Stimulated activated CD4-positive, alpha-beta T cell treated with anti-CD3 and anti-CD28 coated beads, Interleukin-1b, Interleukin-23, amount 100 ng/mL, for 4 hours (primary cell): Measurements from ENCODE around the gene STING1.

Experiments used
- DNase-seq, 2 donors: peaks; one replicate each; pipeline ENCODE4 v3.0.0-alpha.2; 2020; ENCODE audit warnings: low read depth in 2 of 2

The STING1 gene

GRCh38 chr5:139468421-139468931 is 14.1 kb downstream of the STING1 start:
- DNase-seq = no peak

- no peak for DNase-seq
Observed at GRCh38 chr5:139462586-139463276, 19.8 kb downstream of the STING1 start, which contains the start of gene ECSCR. TSS of gene ECSCR (minus strand) at chr5:139462743. CDS start at chr5:139462670, 73 bp downstream.

- no peak for DNase-seq
Observed at GRCh38 chr5:139461698-139462097, 20.9 kb downstream of the STING1 start.

GRCh38 chr5:139461176-139461575 is 21.4 kb downstream of the STING1 start:
- no peak for DNase-seq

- no peak for DNase-seq
Observed at GRCh38 chr5:139460455-139460854, 22.1 kb downstream of the STING1 start.

- no peak for DNase-seq
Observed at GRCh38 chr5:139459451-139459934, 23.1 kb downstream of the STING1 start.

GRCh38 chr5:139458580-139459407 is 23.8 kb downstream of the STING1 start:
- peak; percentile 47 to 63 for DNase-seq

- no peak for DNase-seq
Observed at GRCh38 chr5:139457653-139458306, 24.8 kb downstream of the STING1 start.

- no peak for DNase-seq
Observed at GRCh38 chr5:139457241-139457640, 25.3 kb downstream of the STING1 start.

- no peak for DNase-seq
Observed at GRCh38 chr5:139456776-139457175, 25.8 kb downstream of the STING1 start.

GRCh38 chr5:139454568-139455290 is 27.8 kb downstream of the STING1 start:
- DNase-seq = no peak

- DNase-seq = peak in 1 of 2 donors; percentile 31
Observed at GRCh38 chr5:139453683-139454567, 28.6 kb downstream of the STING1 start.

- no peak for DNase-seq
Observed at GRCh38 chr5:139451878-139452660, 30.5 kb downstream of the STING1 start.

GRCh38 chr5:139451176-139451575 is 31.4 kb downstream of the STING1 start:
- DNase-seq = no peak

- no peak for DNase-seq
Observed at GRCh38 chr5:139446956-139447779, 35.4 kb downstream of the STING1 start.

GRCh38 chr5:139445325-139446170 is 37.0 kb downstream of the STING1 start:
- no peak for DNase-seq

- no peak for DNase-seq
Observed at GRCh38 chr5:139443831-139444453, 38.6 kb downstream of the STING1 start.
